Nucleus accumbens (tissue), 56 donors: ENCODE results near the gene GRK3.
"Not testable (repeated sequence)": the region's sequence is repeated elsewhere in the genome, so short reads cannot be mapped to it uniquely, and the experiment has no call there.

Source experiments
- DNase-seq, 56 donors: peaks; one replicate each; lab custom pipeline; 2025; lab: John Stamatoyannopoulos, UW

Gene GRK3

GRCh38 chr22:25564320-25564978, at the start of gene GRK3:
Gene GRK3 (plus strand): TSS chr22:25564675. CDS start chr22:25565041, 366 bp downstream.
- peak in 44 of 56 donors; percentile 5 to 76 (median 36) for DNase-seq

- DNase-seq: no peak
These were observed 46.3 kb upstream of the GRK3 start for GRCh38 chr22:25518000-25518663.

GRCh38 chr22:25525376-25525775, 39.1 kb upstream of the GRK3 start:
- DNase-seq: no peak

- peak in 15 of 56 donors; percentile 0 to 51 (median 12) for DNase-seq
These were observed 38.5 kb upstream of the GRK3 start for GRCh38 chr22:25525804-25526584.

- DNase-seq: not testable (repeated sequence)
These were observed 37.5 kb upstream of the GRK3 start for GRCh38 chr22:25527016-25527415.

GRCh38 chr22:25528068-25528467, 36.4 kb upstream of the GRK3 start:
- not testable (repeated sequence) for DNase-seq

GRCh38 chr22:25529059-25529458, 35.4 kb upstream of the GRK3 start:
- not testable (repeated sequence) for DNase-seq

GRCh38 chr22:25529541-25530137, 34.8 kb upstream of the GRK3 start:
- DNase-seq: not testable (repeated sequence)

- not testable (repeated sequence) for DNase-seq
These were observed 32.8 kb upstream of the GRK3 start for GRCh38 chr22:25531677-25532076.

- no peak for DNase-seq
These were observed 29.8 kb upstream of the GRK3 start for GRCh38 chr22:25534724-25535123.

- DNase-seq: peak in 5 of 56 donors; percentile 2 to 32 (median 18)
These were observed 27.9 kb upstream of the GRK3 start for GRCh38 chr22:25536589-25536988.

GRCh38 chr22:25540166-25540907, 24.1 kb upstream of the GRK3 start:
- DNase-seq: no peak

- no peak for DNase-seq
These were observed 23.4 kb upstream of the GRK3 start for GRCh38 chr22:25540908-25541660.

GRCh38 chr22:25542191-25542590, 22.3 kb upstream of the GRK3 start:
- no peak for DNase-seq

- no peak for DNase-seq
These were observed 21.6 kb upstream of the GRK3 start for GRCh38 chr22:25542720-25543402.

GRCh38 chr22:25545146-25545545, 19.3 kb upstream of the GRK3 start:
- no peak for DNase-seq

GRCh38 chr22:25545672-25546071, 18.8 kb upstream of the GRK3 start:
- DNase-seq: no peak

- no peak for DNase-seq
These were observed 18.2 kb upstream of the GRK3 start for GRCh38 chr22:25546242-25546641.

GRCh38 chr22:25546751-25547150, 17.7 kb upstream of the GRK3 start:
- DNase-seq: no peak
